ENCODE results near the gene ZBTB25. TPM values are rescaled to one million over a fixed set of nuclear protein-coding genes. Genes with fewer than 3 reads are reported as not detected.

Gene ZBTB25, protein sequence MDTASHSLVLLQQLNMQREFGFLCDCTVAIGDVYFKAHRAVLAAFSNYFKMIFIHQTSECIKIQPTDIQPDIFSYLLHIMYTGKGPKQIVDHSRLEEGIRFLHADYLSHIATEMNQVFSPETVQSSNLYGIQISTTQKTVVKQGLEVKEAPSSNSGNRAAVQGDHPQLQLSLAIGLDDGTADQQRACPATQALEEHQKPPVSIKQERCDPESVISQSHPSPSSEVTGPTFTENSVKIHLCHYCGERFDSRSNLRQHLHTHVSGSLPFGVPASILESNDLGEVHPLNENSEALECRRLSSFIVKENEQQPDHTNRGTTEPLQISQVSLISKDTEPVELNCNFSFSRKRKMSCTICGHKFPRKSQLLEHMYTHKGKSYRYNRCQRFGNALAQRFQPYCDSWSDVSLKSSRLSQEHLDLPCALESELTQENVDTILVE
- total RNA-seq (10 to 100 TPM; 65.7 to 69.7 TPM), polyA plus RNA-seq (10 to 100 TPM; 20.6 to 38.2 (median 24.3) TPM), total RNA-seq (41.5 to 124 (median 95.0) reads per million in 6 experiments)

- H3K27me3 Mint-ChIP-seq, result peaks cover 0 to 4% (median 0%) of the 10 kb centered on the region in 5 donors
- H3K4me1 Mint-ChIP-seq, result peaks cover 29 to 79% (median 70%) of the 10 kb centered on the region in 4 donors
- H3K9me3 Mint-ChIP-seq, result peaks cover 0 to 3% (median 0%) of the 10 kb centered on the region in 9 donors
- peaks cover 0 to 15% (median 9%) of the 10 kb centered on the region in 3 donors for H3K36me3 Mint-ChIP-seq
- H3K4me3 Mint-ChIP-seq, result peak within 1 kb of the TSS; percentile 93 to 100 (median 98)
- POLR2A ChIA-PET, result interaction anchor here (0.6 to 5.4 kb wide), 28 partner anchors 7 to 908 kb away, joined by 3 to 69 read pairs (median 4); partner anchors contain the start of genes FUT8, HSPA2, MTHFD1 and SGPP1
- H3K27ac Mint-ChIP-seq, result peak within 1 kb of the TSS; percentile 97 to 100 (median 100)
- ATAC-seq (peak; percentile 66 to 73), DNase-seq (peak; percentile 93 to 99 (median 98))
Measured at GRCh38 chr14:64503434-64504309, at the start of gene ZBTB25. Gene ZBTB25 (minus strand): TSS chr14:64503838. CDS start chr14:64490533, 13,305 bp downstream.

- peak overlapping the region in 6 of 10 donors; percentile 1 to 78 (median 48) for H3K27ac Mint-ChIP-seq
- peak overlapping the region; percentile 57 to 87 (median 82) for H3K4me3 Mint-ChIP-seq
- peaks cover 6 to 15% (median 13%) of the 10 kb centered on the region in 4 donors for H3K4me1 Mint-ChIP-seq
- POLR2A ChIA-PET, result interaction anchor here (0.6 to 1.4 kb wide), 3 partner anchors 10 to 60 kb away, joined by 4 to 16 read pairs (median 4); partner anchors contain the start of gene HSPA2
- H3K27me3 Mint-ChIP-seq, result peaks cover 0 to 15% (median 0%) of the 10 kb centered on the region in 5 donors
- no peak for ATAC-seq
- H3K36me3 Mint-ChIP-seq, result no peaks in the 10 kb centered on the region
- DNase-seq, result no peak
- no peaks in the 10 kb centered on the region for H3K9me3 Mint-ChIP-seq
Measured at GRCh38 chr14:64550621-64551333, 47.1 kb upstream of the ZBTB25 start.

DNA sequence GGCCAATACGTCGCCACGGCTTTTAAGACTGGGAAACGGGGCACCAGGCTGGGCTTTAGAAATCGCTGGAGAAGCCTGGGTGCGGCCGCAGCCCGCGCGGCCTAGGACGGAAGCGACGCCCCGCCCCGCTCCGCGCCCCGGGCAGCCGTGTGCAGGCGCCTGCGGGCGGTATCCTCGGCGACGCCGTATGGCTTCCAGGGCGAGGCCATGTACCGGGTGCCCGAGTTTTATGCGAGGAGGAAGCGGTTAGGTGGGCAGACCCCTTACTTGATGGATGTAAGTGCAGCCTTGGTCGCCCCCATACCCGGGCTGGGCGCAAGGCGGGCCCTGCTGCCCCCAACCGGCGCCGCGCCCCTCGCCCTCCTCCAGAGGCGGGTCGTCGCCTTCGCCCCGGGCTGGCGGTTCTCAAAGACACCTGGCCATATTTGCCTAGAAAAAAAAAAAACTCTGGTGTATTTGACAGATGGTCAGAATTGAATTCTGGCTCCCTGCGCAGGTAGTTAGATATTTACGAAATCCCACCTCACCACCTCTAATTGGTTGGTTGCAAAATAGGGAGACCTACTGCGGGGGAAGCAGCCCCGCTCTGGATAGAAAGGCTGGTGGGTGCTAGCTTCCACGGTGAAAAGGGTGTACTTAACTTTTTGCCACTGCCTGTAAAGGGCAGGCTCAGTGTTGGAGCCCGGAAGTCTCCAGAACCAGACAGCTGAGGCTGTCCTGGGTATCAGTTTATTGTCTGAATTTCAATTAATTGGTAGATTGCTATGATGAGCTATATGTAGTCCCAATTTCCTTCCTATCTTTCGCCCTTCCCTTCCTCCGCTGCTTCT is 46.4 kb upstream of the ZBTB25 start, which contains the start of gene PPP1R36:
TSS of gene PPP1R36 (plus strand) at position 171 of the 830 bp plus-strand sequence. CDS start at position 208, 37 bp downstream.
- Mint-ChIP-seq H3K27ac (peak within 1 kb of the TSS in 7 of 10 donors; percentile 1 to 78 (median 58)), H3K4me1 (peaks cover 6 to 15% (median 13%) of the 10 kb centered on the region in 4 donors), H3K36me3 (no peaks in the 10 kb centered on the region), H3K9me3 (no peaks in the 10 kb centered on the region), H3K4me3 (peak within 1 kb of the TSS; percentile 57 to 87 (median 82)), H3K27me3 (peaks cover 0 to 13% (median 0%) of the 10 kb centered on the region in 5 donors)
- peak in 9 of 10 donors; percentile 8 to 70 (median 35) for DNase-seq
- POLR2A ChIA-PET, result interaction anchor here (0.5 to 1.4 kb wide), 4 partner anchors 9 to 106 kb away, joined by 3 to 16 read pairs (median 4); partner anchors contain the start of gene HSPA2
- peak; percentile 95 to 97 for ATAC-seq

- no peak for ATAC-seq
- POLR2A ChIA-PET, result interaction anchor here (1.4 kb wide), 1 partner anchor 8 kb away, joined by 5 read pairs; the partner anchor contains the start of gene HSPA2
- Mint-ChIP-seq H3K4me1 (peaks cover 6 to 15% (median 13%) of the 10 kb centered on the region in 4 donors), H3K4me3 (peak overlapping the region; percentile 41 to 84 (median 70)), H3K27ac (no peak overlapping the region), H3K27me3 (peaks cover 0 to 15% (median 0%) of the 10 kb centered on the region in 5 donors), H3K9me3 (no peaks in the 10 kb centered on the region), H3K36me3 (no peaks in the 10 kb centered on the region)
- DNase-seq, result no peak
Measured at GRCh38 chr14:64549016-64549415, 45.4 kb upstream of the ZBTB25 start.

GRCh38 chr14:64544607-64545312 is 41.1 kb upstream of the ZBTB25 start:
- Mint-ChIP-seq H3K4me3 (no peak overlapping the region), H3K9me3 (peaks cover 0 to 13% (median 8%) of the 10 kb centered on the region in 9 donors), H3K4me1 (peaks cover 19 to 37% (median 32%) of the 10 kb centered on the region in 4 donors), H3K27me3 (peaks cover 0 to 12% (median 1%) of the 10 kb centered on the region in 5 donors), H3K27ac (peak overlapping the region in 1 of 10 donors; percentile 9), H3K36me3 (no peaks in the 10 kb centered on the region)
- ATAC-seq (no peak), DNase-seq (no peak)
- POLR2A ChIA-PET, result no interaction called here

GRCh38 chr14:64542836-64543201 is 39.2 kb upstream of the ZBTB25 start:
- ATAC-seq, result no peak
- POLR2A ChIA-PET, result interaction anchor here (3.2 to 4.2 kb wide), 2 partner anchors 8 to 38 kb away, joined by 16 to 24 read pairs; partner anchors contain the start of gene ZBTB1
- Mint-ChIP-seq H3K9me3 (peaks cover 0 to 13% (median 8%) of the 10 kb centered on the region in 9 donors), H3K4me1 (peaks cover 19 to 38% (median 31%) of the 10 kb centered on the region in 4 donors), H3K36me3 (no peaks in the 10 kb centered on the region), H3K27me3 (peaks cover 0 to 13% (median 1%) of the 10 kb centered on the region in 5 donors), H3K4me3 (peak overlapping the region; percentile 78 to 98 (median 96)), H3K27ac (peak overlapping the region in 3 of 10 donors; percentile 2 to 71 (median 57))
- no peak for DNase-seq

GRCh38 chr14:64541972-64542835 is 38.6 kb upstream of the ZBTB25 start:
- Mint-ChIP-seq H3K4me3 (peak overlapping the region; percentile 78 to 98 (median 96)), H3K27ac (peak overlapping the region in 6 of 10 donors; percentile 2 to 76 (median 62)), H3K4me1 (peaks cover 19 to 38% (median 31%) of the 10 kb centered on the region in 4 donors), H3K9me3 (peaks cover 0 to 13% (median 8%) of the 10 kb centered on the region in 9 donors), H3K36me3 (no peaks in the 10 kb centered on the region), H3K27me3 (peaks cover 0 to 13% (median 1%) of the 10 kb centered on the region in 5 donors)
- DNase-seq (peak in 2 of 10 donors; percentile 9 to 17), ATAC-seq (no peak)
- POLR2A ChIA-PET, result interaction anchor here (1.9 to 4.2 kb wide), 3 partner anchors 8 to 39 kb away, joined by 5 to 24 read pairs (median 16); partner anchors contain the start of gene ZBTB1

DNA sequence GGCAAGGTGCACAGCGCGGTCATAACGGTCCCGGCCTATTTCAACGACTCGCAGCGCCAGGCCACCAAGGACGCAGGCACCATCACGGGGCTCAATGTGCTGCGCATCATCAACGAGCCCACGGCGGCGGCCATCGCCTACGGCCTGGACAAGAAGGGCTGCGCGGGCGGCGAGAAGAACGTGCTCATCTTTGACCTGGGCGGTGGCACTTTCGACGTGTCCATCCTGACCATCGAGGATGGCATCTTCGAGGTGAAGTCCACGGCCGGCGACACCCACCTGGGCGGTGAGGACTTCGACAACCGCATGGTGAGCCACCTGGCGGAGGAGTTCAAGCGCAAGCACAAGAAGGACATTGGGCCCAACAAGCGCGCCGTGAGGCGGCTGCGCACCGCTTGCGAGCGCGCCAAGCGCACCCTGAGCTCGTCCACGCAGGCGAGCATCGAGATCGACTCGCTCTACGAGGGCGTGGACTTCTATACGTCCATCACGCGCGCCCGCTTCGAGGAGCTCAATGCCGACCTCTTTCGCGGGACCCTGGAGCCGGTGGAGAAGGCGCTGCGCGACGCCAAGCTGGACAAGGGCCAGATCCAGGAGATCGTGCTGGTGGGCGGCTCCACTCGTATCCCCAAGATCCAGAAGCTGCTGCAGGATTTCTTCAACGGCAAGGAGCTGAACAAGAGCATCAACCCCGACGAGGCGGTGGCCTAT is 37.8 kb upstream of the ZBTB25 start:
- Mint-ChIP-seq H3K36me3 (no peaks in the 10 kb centered on the region), H3K4me3 (peak overlapping the region; percentile 94 to 99 (median 97)), H3K4me1 (peaks cover 19 to 38% (median 31%) of the 10 kb centered on the region in 4 donors), H3K27me3 (peaks cover 0 to 13% (median 1%) of the 10 kb centered on the region in 5 donors), H3K27ac (peak overlapping the region in 4 of 10 donors; percentile 41 to 70 (median 48)), H3K9me3 (peaks cover 0 to 13% (median 8%) of the 10 kb centered on the region in 9 donors)
- POLR2A ChIA-PET, result interaction anchor here (1.2 to 4.2 kb wide), 4 partner anchors 7 to 38 kb away, joined by 5 to 24 read pairs (median 10); partner anchors contain the start of gene ZBTB1
- peak in 5 of 10 donors; percentile 9 to 26 (median 11) for DNase-seq
- ATAC-seq, result no peak

Data from naive thymus-derived CD8-positive, alpha-beta T cell (primary cell).